AG09309 (cell line): ENCODE results near the gene GABRB1.

Experiments used
- DNase-seq: peaks from one replicate; pipeline ENCODE4 v3.0.0-alpha.2; 2010; ENCODE audit warnings: low read depth
- H3K4me3 ChIP-seq: 2 replicates; pipeline ENCODE4 v1.5.1; 2011; ENCODE audit warnings: mild to moderate bottlenecking, low read depth, low read length, moderate library complexity; ENCODE audit not compliant: control insufficient read depth
- CTCF ChIP-seq: IDR thresholded peaks from 2 replicates; pipeline ENCODE4 v1.5.1; 2011; ENCODE audit warnings: mild to moderate bottlenecking, low read depth, low read length, inconsistent platforms; ENCODE audit not compliant: insufficient read depth, control insufficient read depth; ENCODE audit errors: missing control alignments

Gene GABRB1

DNA sequence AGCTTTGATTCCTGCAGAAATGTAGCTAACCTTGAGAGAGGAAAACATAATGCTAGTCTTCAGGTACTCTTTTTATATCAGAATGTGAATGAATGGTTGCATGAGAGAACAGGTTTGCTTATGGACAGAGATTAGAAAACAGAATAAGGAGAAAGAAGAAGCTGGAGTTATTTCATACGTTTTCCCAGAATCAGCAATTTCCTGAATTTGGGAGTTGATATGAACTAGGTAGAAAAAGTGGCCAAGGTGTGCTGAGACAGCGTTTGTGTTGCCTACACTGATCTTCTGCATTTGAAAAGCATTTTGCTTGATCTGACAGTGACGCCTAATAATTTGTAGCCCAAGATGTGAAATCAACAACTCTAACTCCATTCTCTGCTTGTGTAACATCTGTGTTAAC lies 12.5 kb downstream of the GABRB1 start:
- no peak overlapping the region for H3K4me3 ChIP-seq
- DNase-seq = no peak
- no peak for TF ChIP-seq CTCF

- TF ChIP-seq CTCF = no peak
- H3K4me3 ChIP-seq = no peak overlapping the region
- DNase-seq = no peak
Observed at GRCh38 chr4:47045261-47045660, 13.9 kb downstream of the GABRB1 start.

GRCh38 chr4:47049347-47049746 lies 18.0 kb downstream of the GABRB1 start:
- H3K4me3 ChIP-seq = no peak overlapping the region
- DNase-seq = no peak
- TF ChIP-seq CTCF = no peak

GRCh38 chr4:47050761-47051725 lies 19.7 kb downstream of the GABRB1 start:
- DNase-seq = no peak
- no peak overlapping the region for H3K4me3 ChIP-seq
- TF ChIP-seq CTCF = no peak

DNA sequence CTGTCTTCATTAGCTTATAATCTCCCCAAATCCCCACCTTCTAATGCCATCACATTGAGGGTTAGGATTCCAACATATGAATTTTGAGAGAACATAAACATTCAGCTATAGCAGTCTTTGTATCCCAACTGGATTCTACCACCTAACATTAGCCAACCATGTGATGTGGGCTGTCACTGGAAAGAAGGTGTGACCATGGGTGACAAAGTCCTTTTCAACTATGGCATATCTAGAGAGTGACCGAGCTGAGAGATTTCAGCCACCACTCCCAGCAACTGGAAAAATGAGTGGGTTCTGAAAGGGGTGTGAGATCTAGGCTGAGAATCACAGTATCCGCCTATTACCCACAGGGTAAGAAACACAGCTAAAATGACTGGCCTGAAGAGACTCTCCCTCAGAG lies 22.1 kb downstream of the GABRB1 start:
- H3K4me3 ChIP-seq = no peak overlapping the region
- no peak for DNase-seq
- TF ChIP-seq CTCF = no peak

DNA sequence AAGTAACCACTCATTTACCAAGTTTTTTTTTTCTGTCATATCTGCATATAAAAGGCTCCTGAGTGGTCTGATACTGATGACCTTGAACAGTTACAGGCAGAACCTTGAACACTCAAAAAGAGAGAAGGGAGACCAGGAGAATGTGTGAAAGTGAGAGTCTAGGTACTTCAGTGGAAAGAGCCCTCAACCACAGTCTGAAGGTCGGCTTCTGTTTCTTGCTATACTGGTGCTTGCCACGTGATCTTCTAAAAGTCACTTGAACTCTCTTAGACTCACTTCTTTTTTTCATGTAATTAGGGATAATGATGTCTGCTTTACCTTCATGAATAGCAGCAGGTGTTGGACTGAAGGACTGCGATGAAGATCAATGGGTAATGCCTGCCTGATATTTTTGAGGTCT lies 22.8 kb downstream of the GABRB1 start:
- no peak overlapping the region for H3K4me3 ChIP-seq
- DNase-seq = no peak
- no peak for TF ChIP-seq CTCF

DNA sequence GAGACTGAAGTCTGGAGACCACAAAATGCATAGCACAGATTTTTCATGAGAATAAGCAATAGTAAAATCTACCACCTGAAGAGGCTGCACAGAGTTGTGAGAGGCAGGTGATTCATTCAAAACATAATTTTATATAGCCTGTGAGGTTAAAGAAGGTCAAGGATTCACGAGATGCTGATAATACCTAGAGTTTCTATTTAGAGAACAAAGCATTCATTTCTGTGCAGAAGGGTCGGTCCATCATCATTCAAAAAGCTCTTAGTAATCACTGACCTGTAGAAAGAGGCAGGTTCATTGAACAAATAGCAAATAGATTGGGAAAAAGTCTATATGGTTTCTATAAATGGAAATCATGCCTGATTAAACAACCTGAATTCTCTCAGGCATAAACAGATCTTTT lies 26.6 kb downstream of the GABRB1 start:
- no peak for DNase-seq
- TF ChIP-seq CTCF = no peak
- H3K4me3 ChIP-seq = no peak overlapping the region
